Measurements from ENCODE around the gene MAL.

MAL gene
- total RNA-seq: 2.3 to 42.5 (median 10.7) reads per million in 9 experiments

DNA sequence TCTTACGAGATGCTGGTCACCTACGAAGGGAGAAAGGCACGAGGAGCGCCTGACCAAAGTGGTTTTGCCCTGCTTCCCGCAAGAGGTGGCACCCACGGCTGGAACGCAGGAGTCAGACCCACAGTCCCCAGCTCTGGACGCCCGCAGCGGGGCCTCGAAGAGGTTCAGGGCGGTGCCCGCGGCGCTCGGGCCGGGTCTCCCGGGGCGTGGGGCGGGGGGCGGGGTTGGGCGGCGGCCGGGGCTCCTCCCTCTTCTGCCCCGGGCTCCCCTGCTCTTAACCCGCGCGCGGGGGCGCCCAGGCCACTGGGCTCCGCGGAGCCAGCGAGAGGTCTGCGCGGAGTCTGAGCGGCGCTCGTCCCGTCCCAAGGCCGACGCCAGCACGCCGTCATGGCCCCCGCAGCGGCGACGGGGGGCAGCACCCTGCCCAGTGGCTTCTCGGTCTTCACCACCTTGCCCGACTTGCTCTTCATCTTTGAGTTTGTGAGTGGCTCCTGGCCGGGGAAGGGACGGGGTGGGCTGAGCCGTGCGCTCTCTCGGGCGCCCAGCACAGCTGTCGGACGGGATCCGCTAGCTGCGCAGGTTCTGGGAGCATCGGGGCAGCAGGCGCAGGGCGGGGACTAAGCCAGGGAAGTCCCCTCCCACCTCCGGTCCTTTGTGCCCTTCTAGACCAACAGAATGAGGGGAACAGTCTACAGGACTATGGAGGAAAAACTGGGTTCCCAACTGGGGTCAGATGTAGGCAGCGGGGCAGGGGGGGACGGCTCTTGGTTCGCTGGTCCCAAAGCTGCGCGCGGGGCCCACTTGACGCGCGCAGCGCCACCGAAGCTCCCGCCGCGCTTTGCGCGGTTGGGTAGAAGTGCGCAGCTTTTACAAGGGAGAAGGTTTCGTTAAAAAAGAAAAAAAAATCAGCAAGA lies at the start of gene MAL:
MAL (plus strand) TSS at position 303 of the 914 bp plus-strand sequence; CDS start at position 388, 85 bp downstream.
- peak; percentile 29 for ATAC-seq (replicated peaks)
- Mint-ChIP-seq H3K36me3 (ENCODE audit: insufficient read depth) (no peaks in the 10 kb centered on the region), H3K9me3 (no peaks in the 10 kb centered on the region), H3K27me3 (peaks cover 48 to 88% of the 10 kb centered on the region in 2 donors), H3K4me1 (ENCODE audit: low read depth in 2 of 2) (peaks cover 5 to 11% of the 10 kb centered on the region in 2 donors), H3K27ac (peak within 1 kb of the TSS in 1 of 2 donors; percentile 56), H3K4me3 (peak within 1 kb of the TSS; percentile 77 to 78)
- no peak for DNase-seq

DNA sequence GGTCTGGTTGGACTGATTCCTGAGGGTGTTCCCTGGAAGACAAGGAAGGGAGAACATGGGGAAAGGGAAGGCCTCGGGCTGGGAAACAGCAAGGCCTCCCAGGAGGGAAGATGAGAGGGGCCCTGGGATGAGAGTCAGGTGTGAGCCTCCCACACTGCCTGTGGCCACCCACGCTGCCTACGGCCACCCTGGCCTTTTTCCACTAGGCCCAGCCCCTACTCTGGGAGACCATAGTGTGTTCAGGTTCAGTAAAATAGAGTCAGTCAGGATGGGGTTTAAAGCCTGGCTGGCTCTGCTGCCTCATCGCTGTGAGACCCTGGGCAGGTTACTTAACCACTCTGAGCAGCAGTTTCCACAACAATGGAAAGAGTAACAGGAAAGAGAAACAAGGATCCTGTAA lies 47.7 kb upstream of the MAL start:
- Mint-ChIP-seq H3K4me1 (ENCODE audit: low read depth in 2 of 2) (no peaks in the 10 kb centered on the region), H3K27ac (no peak overlapping the region), H3K36me3 (ENCODE audit: insufficient read depth) (no peaks in the 10 kb centered on the region), H3K27me3 (peaks cover 17 to 29% of the 10 kb centered on the region in 2 donors), H3K4me3 (no peak overlapping the region), H3K9me3 (no peaks in the 10 kb centered on the region)
- no peak for DNase-seq
- ATAC-seq (replicated peaks): no peak

GRCh38 chr2:94978917-94979316 lies 46.6 kb upstream of the MAL start:
- no peak for DNase-seq
- H3K4me3 Mint-ChIP-seq: no peak overlapping the region
- H3K4me1 Mint-ChIP-seq (ENCODE audit: low read depth in 2 of 2): no peaks in the 10 kb centered on the region
- H3K36me3 Mint-ChIP-seq (ENCODE audit: insufficient read depth): no peaks in the 10 kb centered on the region
- ATAC-seq (replicated peaks): no peak
- no peak overlapping the region for H3K27ac Mint-ChIP-seq
- peaks cover 17 to 30% of the 10 kb centered on the region in 2 donors for H3K27me3 Mint-ChIP-seq
- H3K9me3 Mint-ChIP-seq: no peaks in the 10 kb centered on the region

DNA sequence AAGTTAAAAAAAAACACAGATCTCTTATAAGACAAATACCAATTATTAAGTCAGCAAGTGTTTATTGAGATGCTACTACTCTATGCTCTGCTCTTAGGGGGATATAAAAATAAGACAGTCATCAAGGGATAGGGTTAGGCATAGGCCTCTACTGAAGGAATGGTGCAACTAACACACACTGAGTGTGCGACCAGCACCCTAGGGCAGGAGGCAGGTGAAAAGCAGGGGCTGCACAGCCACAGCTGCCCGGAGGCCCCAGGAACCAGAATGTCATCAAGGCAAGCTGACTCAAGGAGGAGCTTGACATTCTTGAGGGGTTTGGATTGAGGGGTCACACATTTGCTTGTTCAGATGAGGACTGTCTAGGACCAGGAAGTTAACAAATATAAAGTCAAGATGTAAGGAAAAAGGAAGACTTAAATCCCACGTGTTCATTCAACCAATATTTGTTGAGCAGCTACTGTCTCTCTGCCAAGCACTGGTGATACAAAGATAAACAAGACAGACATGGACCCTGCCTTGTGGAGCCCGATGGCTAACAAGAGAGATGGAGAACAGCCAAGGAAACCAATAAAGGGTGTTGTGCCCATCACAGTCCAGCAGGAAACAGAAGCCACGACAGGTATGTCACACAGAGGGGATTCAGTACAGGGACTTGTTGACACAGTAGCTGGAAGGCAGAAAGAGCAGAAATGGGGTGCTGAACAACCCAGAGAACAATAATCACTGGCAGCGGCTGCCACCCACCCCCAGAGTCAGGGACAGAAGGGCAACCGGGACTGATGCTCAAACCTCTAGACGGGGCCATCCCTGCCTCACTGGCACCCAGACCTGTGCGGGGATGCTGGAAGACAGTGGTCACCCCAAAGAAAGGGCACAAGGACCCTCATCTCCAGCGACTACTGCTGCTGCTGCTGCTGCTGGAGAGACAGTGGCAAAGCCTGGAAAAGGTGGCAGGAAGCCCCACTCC lies 45.8 kb upstream of the MAL start:
- no peaks in the 10 kb centered on the region for H3K9me3 Mint-ChIP-seq
- no peak for ATAC-seq (replicated peaks)
- DNase-seq: no peak
- H3K4me3 Mint-ChIP-seq: no peak overlapping the region
- no peaks in the 10 kb centered on the region for H3K36me3 Mint-ChIP-seq (ENCODE audit: insufficient read depth)
- H3K27me3 Mint-ChIP-seq: peaks cover 17 to 35% of the 10 kb centered on the region in 2 donors
- no peaks in the 10 kb centered on the region for H3K4me1 Mint-ChIP-seq (ENCODE audit: low read depth in 2 of 2)
- H3K27ac Mint-ChIP-seq: no peak overlapping the region

DNA sequence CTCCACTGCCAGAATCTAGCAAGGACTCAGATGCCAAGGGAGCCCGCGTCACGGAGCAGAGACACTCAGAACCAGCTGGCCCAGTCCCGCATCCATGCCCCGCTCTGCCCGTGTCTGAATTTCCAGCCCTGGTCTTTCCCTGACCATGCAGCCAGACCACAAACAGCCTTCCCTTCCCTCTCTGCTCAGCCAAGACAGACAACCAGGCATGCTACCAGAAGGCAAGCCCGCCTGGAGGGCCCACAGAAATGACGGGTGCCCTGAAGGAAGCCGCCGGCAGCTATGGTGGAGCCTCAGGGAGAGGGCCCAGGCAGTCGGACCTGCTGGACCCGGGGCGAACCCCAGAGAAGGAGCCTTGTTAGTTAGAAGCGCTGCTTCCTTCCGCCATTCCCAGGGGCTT lies 45.1 kb upstream of the MAL start:
- Mint-ChIP-seq H3K36me3 (ENCODE audit: insufficient read depth) (no peaks in the 10 kb centered on the region), H3K27ac (no peak overlapping the region), H3K4me3 (no peak overlapping the region), H3K9me3 (no peaks in the 10 kb centered on the region), H3K4me1 (ENCODE audit: low read depth in 2 of 2) (no peaks in the 10 kb centered on the region), H3K27me3 (peaks cover 19 to 35% of the 10 kb centered on the region in 2 donors)
- ATAC-seq (replicated peaks): no peak
- DNase-seq: no peak

- ATAC-seq (replicated peaks) (no peak), DNase-seq (no peak)
- Mint-ChIP-seq H3K27ac (no peak overlapping the region), H3K36me3 (ENCODE audit: insufficient read depth) (no peaks in the 10 kb centered on the region), H3K27me3 (peaks cover 21 to 49% of the 10 kb centered on the region in 2 donors), H3K9me3 (no peaks in the 10 kb centered on the region), H3K4me1 (ENCODE audit: low read depth in 2 of 2) (no peaks in the 10 kb centered on the region), H3K4me3 (no peak overlapping the region)
Observed at GRCh38 chr2:94982156-94982555, 43.4 kb upstream of the MAL start.

- Mint-ChIP-seq H3K4me3 (no peak overlapping the region), H3K4me1 (ENCODE audit: low read depth in 2 of 2) (no peaks in the 10 kb centered on the region), H3K9me3 (no peaks in the 10 kb centered on the region), H3K27me3 (peaks cover 18 to 54% of the 10 kb centered on the region in 2 donors), H3K27ac (no peak overlapping the region), H3K36me3 (ENCODE audit: insufficient read depth) (no peaks in the 10 kb centered on the region)
- DNase-seq: no peak
- no peak for ATAC-seq (replicated peaks)
Observed at GRCh38 chr2:94982675-94983074, 42.8 kb upstream of the MAL start.

- Mint-ChIP-seq H3K27ac (no peak overlapping the region), H3K9me3 (no peaks in the 10 kb centered on the region), H3K4me3 (no peak overlapping the region), H3K36me3 (ENCODE audit: insufficient read depth) (no peaks in the 10 kb centered on the region), H3K4me1 (ENCODE audit: low read depth in 2 of 2) (no peaks in the 10 kb centered on the region), H3K27me3 (peaks cover 16 to 58% of the 10 kb centered on the region in 2 donors)
- DNase-seq: no peak
- ATAC-seq (replicated peaks): no peak
Observed at GRCh38 chr2:94984964-94985575, 40.4 kb upstream of the MAL start.

GRCh38 chr2:94985636-94986035 lies 39.9 kb upstream of the MAL start:
- DNase-seq: no peak
- Mint-ChIP-seq H3K27ac (no peak overlapping the region), H3K27me3 (peaks cover 16 to 58% of the 10 kb centered on the region in 2 donors), H3K9me3 (no peaks in the 10 kb centered on the region), H3K4me1 (ENCODE audit: low read depth in 2 of 2) (no peaks in the 10 kb centered on the region), H3K36me3 (ENCODE audit: insufficient read depth) (no peaks in the 10 kb centered on the region), H3K4me3 (no peak overlapping the region)
- no peak for ATAC-seq (replicated peaks)

DNA sequence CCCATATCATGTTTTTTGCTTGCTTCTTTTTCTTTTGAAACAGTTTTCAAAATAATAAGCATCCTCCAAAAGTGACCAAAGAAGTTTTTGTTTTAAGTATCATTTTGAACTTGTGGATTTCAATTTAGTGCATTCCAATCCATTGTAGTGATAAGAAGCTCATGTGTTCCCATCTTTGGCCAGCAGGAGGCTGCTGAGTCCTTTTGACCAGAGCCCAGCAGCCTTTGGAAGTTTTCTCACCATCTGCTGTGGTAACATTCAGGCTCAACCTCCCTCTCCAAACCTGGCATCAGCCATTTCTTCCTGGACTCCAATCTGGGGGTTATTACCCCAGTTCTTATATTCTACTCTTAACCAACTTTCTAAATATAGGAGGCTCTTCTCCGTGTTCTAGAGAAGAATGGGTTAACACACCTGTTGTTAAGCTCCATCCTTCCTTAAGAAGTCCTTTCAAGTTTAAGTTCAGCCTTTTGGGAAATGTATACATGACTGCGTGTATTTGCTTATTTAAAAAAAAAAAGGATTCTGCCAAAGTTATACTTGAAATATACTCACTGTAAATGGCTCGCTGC lies 39.0 kb upstream of the MAL start:
- DNase-seq (no peak), ATAC-seq (replicated peaks) (no peak)
- Mint-ChIP-seq H3K27ac (no peak overlapping the region), H3K36me3 (ENCODE audit: insufficient read depth) (no peaks in the 10 kb centered on the region), H3K4me1 (ENCODE audit: low read depth in 2 of 2) (no peaks in the 10 kb centered on the region), H3K27me3 (peaks cover 13 to 56% of the 10 kb centered on the region in 2 donors), H3K4me3 (no peak overlapping the region), H3K9me3 (no peaks in the 10 kb centered on the region)

DNA sequence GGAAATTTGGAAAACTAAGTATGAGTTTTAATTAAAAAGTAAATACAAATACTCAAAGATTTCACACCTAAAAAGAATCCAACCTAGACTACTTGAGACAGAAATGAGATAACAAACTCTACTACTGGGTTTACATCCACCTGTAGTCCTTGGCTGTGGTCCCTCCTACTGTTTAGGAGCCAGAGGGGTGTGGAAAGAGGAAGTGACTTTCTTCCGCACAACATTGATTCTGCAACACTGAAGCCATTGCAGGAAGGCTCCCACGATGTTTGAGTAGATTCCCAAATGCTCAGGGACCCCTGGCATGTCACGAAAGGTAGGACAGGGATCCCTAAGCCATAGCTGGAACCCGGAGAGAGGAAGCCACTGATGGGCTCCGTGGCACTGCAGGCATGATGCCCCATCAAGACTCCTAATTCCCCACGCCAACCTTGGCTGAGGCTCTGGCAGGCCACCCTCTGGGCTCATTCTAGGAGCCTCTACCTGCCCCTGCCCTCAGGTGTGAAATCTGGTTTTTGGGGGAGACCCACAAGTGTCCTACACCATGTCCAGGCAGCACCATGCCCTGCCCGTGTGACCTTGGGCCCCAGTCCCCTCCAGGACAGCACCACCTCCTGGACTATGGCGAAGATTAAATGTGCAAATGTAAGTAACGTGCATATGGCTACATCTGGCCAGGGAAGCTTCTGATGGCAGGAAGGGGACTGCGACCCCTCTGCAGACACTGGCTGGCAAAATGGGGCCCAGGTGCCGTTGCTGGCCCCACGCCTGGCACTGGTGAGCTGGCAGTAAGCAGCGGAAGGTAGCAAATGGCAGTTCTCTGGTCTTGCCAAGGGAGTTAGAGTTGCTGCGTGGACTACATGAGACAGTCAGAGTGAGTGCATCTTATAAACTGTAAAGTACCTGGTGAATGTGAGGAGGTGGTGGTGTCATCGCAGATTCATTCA lies 38.2 kb upstream of the MAL start:
- Mint-ChIP-seq H3K9me3 (no peaks in the 10 kb centered on the region), H3K36me3 (ENCODE audit: insufficient read depth) (no peaks in the 10 kb centered on the region), H3K4me1 (ENCODE audit: low read depth in 2 of 2) (no peaks in the 10 kb centered on the region), H3K27ac (no peak overlapping the region), H3K27me3 (peaks cover 9 to 48% of the 10 kb centered on the region in 2 donors), H3K4me3 (no peak overlapping the region)
- DNase-seq: no peak
- no peak for ATAC-seq (replicated peaks)

GRCh38 chr2:94990956-94991355 lies 34.6 kb upstream of the MAL start:
- Mint-ChIP-seq H3K36me3 (ENCODE audit: insufficient read depth) (no peaks in the 10 kb centered on the region), H3K4me3 (no peak overlapping the region), H3K9me3 (no peaks in the 10 kb centered on the region), H3K27ac (no peak overlapping the region), H3K4me1 (ENCODE audit: low read depth in 2 of 2) (no peaks in the 10 kb centered on the region), H3K27me3 (peaks cover 0 to 53% of the 10 kb centered on the region in 2 donors)
- ATAC-seq (replicated peaks) (no peak), DNase-seq (no peak)
